GM18505 (cell line): Measurements from ENCODE around the gene ECM1.

ENCODE experiments used
- ATAC-seq: cut with Tn5 transposase; IDR thresholded peaks from one replicate; pipeline ENCODE4 v1.9.1; 2021; ENCODE audit not compliant: unreplicated experiment
- POLR2A ChIP-seq: IDR thresholded peaks from 4 replicates; pipeline ENCODE4 v1.6.1; 2011; ENCODE audit warnings: borderline replicate concordance; ENCODE audit not compliant: insufficient read depth, insufficient read length; ENCODE audit errors: extremely low read depth

Gene ECM1

GRCh38 chr1:150487763-150488115, 20.2 kb upstream of the ECM1 start:
- peak; percentile 7 for ATAC-seq
- TF ChIP-seq POLR2A, result no peak

- ATAC-seq, result no peak
- TF ChIP-seq POLR2A, result no peak
Observed at GRCh38 chr1:150493175-150493574, 14.7 kb upstream of the ECM1 start.

DNA sequence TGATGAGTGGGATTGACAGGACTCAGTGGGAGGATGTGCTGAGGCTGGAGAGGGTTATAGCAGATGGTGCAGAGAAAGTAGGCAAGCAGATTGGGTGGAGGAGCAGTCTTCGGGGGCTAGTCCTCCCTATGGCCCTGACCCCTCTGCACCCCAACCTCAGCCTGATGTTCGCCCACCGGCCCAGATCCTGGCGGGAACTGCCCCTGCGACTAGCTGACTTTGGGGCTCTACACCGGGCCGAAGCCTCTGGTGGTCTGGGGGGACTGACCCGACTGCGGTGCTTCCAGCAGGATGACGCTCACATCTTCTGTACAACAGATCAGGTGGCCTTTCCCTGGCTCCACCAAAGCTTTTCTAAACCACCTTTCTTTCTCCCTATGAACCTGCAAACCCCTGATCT, 9.6 kb upstream of the ECM1 start:
- no peak for ATAC-seq
- TF ChIP-seq POLR2A, result no peak

GRCh38 chr1:150505431-150505830, 2.5 kb upstream of the ECM1 start:
- no peak for TF ChIP-seq POLR2A
- ATAC-seq, result no peak

DNA sequence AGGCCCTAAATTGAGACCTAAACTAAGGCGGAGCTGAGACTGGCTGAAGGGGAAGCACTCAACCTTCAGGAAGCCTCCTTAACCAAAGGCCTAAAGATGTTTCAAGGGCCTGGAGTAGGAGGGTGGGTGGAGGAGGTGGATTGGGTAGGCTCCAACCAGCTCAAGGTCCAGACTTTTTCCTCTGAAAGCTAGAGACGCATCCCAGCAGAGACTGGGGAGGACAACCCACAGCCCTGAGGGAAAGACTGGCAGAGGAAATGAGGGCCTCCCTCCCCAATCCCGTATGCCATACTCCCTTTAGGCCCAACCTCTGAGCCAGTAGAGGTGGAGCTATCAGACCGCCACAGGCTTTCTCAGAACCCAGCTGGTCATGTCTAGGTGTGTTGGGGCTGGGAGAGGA, 1.1 kb downstream of the ECM1 start:
- no peak for TF ChIP-seq POLR2A
- ATAC-seq, result no peak

DNA sequence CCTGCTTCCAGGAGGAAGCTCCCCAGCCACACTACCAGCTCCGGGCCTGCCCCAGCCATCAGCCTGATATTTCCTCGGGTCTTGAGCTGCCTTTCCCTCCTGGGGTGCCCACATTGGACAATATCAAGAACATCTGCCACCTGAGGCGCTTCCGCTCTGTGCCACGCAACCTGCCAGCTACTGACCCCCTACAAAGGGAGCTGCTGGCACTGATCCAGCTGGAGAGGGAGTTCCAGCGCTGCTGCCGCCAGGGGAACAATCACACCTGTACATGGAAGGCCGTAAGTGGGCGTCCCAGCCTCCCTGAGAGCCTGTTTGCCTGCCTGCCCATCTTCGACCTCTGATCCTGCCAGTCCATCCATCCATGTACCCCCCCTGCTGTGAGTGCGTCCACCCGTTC, 3.6 kb downstream of the ECM1 start:
- no peak for TF ChIP-seq POLR2A
- no peak for ATAC-seq

DNA sequence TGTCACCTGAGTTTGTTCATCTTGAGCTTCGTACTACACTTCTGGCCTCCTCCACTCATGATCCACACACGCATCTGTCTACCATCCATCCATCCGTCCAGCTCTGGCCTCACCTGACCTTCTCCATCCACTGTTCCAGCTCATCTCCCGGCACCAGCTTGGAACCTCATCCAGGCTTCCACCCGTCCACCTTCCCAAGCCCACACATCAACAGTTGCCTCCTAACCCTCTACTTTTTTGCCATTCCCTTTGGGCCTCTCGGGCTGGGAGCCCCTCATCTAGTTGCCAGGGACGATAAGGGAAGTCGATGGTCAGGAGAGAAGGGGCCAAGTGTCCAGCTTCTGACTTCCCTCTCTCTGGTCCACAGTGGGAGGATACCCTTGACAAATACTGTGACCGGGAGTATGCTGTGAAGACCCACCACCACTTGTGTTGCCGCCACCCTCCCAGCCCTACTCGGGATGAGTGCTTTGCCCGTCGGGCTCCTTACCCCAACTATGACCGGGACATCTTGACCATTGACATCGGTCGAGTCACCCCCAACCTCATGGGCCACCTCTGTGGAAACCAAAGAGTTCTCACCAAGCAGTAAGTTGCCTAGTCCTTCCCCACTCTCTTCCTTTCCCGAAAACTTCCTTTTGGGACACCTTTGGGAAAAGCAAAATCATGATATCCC, 4.2 kb downstream of the ECM1 start:
- no peak for TF ChIP-seq POLR2A
- ATAC-seq, result no peak

GRCh38 chr1:150512846-150513245, 4.9 kb downstream of the ECM1 start:
- ATAC-seq, result no peak
- no peak for TF ChIP-seq POLR2A

GRCh38 chr1:150513351-150513791, 5.5 kb downstream of the ECM1 start:
- ATAC-seq, result no peak
- no peak for TF ChIP-seq POLR2A

GRCh38 chr1:150514260-150514659, 6.4 kb downstream of the ECM1 start:
- TF ChIP-seq POLR2A, result no peak

DNA sequence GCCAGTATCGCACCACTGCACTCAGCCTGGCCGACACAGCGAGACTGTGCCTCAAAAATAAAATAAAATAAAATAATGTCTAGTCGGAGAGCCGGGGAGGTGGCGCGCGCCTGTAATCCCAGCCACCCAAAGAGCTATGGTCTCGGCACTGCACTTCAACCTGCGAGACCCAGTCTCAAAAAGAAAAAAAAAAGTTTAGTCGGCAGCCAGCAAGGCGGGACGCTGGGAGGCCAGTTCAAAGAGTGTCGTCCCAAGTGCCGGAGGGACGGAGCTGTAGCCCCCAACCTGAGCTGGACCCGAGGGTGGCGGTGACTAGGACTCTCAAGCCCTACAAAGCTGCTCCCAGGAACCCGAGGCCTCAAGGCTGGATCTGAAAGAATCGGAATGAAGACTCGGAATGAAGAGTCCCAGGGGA, 7.0 kb downstream of the ECM1 start:
- ATAC-seq, result no peak
- no peak for TF ChIP-seq POLR2A

More at GRCh38 chr1:150514260-150514659, 6.4 kb downstream of the ECM1 start:
- ATAC-seq, result no peak

DNA sequence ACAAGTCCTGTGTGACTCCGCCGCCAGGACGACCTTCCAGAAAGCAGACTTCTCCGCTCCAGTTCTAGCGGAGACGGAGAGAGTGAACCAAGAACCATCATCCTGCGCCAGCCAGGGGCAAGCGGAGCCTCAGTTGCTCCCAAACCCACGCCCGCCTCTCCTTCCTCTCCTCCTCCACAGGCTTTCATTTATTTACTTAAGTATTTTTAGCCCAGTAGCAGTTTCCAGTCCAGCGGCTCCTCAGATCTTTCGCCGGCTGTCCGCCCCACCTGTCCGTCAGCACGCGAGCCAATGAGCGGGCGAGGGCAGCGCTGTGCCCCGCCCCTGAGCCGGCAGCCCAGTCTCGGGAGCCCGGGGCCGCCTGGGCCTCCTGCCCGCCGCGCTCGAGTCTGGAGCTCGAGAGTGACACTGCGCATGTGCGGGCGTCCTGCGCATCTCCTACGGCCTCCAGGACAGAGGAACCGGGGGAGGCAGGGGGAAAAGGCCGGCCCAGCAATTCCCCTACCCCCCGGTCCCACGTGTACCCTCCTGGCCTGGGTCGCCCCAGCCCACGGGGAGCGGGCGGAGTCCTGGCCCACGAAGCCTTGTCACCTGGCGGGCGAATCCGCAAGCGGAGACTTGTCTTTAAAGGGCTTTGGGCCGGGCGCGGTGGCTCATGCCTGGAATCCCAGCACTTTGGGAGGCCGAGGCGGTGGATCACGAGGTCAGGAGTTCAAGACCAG, 7.6 kb downstream of the ECM1 start, which contains the start of gene FALEC:
Gene FALEC (plus strand): TSS at position 425 of the 722 bp plus-strand sequence.
- peak; percentile 95 for ATAC-seq
- TF ChIP-seq POLR2A, result peak; percentile 49

- ATAC-seq, result no peak
- no peak for TF ChIP-seq POLR2A
Observed at GRCh38 chr1:150516050-150516591, 8.2 kb downstream of the ECM1 start.

DNA sequence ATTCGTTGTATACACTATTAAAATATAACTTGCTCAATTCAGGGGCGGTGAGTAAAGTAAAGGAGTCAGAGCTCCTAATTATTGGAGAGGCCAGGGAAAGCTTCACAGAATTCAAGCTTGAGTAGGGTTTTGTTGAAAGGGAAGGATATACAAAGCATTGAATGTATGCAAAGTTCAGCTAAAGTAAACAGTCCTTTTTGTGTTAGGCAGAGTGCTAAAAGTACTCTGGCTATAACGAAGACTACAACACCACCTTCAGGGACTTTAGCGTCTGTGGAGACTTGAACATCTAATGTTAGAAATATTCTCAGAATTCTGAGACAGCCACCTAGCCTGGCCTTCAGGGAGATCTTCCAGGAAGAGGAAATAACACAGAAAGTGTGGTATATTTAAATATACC, 8.7 kb downstream of the ECM1 start:
- no peak for TF ChIP-seq POLR2A
- ATAC-seq, result no peak

DNA sequence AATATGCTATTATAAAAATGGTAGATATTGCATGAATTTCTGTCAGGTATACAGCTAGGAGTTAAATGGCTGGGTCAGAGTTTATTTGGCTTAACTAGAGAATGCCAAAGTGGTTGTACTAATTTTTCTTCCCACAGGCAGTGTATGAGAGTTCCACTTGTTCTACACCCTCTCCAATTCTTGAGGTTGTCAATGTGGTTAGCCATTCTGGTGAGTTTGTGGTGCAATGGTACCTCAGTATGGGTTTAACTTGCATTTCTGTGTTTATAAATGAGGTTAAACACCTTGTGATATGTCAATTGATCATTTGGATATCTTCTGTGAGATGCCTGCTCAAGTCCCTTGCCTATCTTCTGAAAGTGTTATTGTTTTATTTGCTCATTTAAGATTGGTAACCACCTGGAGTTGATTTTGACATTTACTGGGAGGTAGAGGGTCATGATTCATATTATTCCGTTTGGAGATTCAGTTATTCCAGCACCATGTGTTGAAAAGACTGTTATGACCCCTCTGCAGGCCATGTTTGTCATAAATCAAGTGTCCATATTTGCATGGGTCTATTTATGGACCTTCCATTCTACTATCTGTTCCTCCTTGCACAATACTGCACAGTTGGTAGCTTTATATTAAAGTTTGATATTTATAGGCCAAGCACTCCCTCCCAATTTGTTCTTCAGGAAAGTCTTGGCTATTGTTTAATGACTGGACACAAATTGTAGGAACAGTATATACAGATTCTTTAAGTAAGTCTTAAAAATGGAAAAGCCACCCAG, 13.5 kb downstream of the ECM1 start:
- no peak for ATAC-seq
- TF ChIP-seq POLR2A, result no peak
